Panc1 (cell line): Measurements from ENCODE around the gene CHAC1. TPM values are rescaled to one million over a fixed set of nuclear protein-coding genes. Genes with fewer than 3 reads are reported as not detected.

Source experiments
- ATAC-seq: fragments of 200-7000 bp; cut with Tn5 transposase; 2 replicates; pipeline ENCODE4 v1.9.1; 2020; ENCODE audit warnings: mild to moderate bottlenecking, moderate library complexity
- BruUV-seq: library from RNA; stranded (reverse); fragments of 400-500 nt; replicated peaks from 2 replicates; lab custom pipeline; 2021; lab: Mats Ljungman, UMichigan
- CTCF ChIA-PET: fragments of 300-600 bp; sonication (Branson Sonifier 250); formaldehyde crosslinking; loops from one replicate; lab custom pipeline; 2022; ENCODE audit warnings: antibody characterized with exemption; lab: Charles Lee
- POLR2A ChIA-PET: fragments of 300-600 bp; sonication (Branson Sonifier 250); formaldehyde crosslinking; loops from one replicate; lab custom pipeline; 2022; ENCODE audit warnings: antibody characterized with exemption; lab: Charles Lee
- DNase-seq: peaks from one replicate; pipeline ENCODE4 v3.0.0-alpha.2; 2010; ENCODE audit warnings: low read depth, low spot score
- H3K27ac ChIP-seq: 2 replicates; pipeline ENCODE4 v1.5.1; 2011; ENCODE audit warnings: mild to moderate bottlenecking, low read length, inconsistent platforms
- H3K27me3 ChIP-seq: fragments of 200-500 bp; sonication (Bioruptor generic); 2 replicates; pipeline ENCODE4 v1.6.0; 2014; ENCODE audit warnings: low read length, inconsistent platforms; ENCODE audit not compliant: control insufficient read depth, insufficient read depth
- H3K36me3 ChIP-seq: fragments of 200-500 bp; sonication (Bioruptor generic); 2 replicates; pipeline ENCODE4 v1.5.1; 2014; ENCODE audit warnings: inconsistent platforms, mild to moderate bottlenecking, low read length, moderate library complexity; ENCODE audit not compliant: control insufficient read depth, insufficient read depth
- H3K4me1 ChIP-seq: 2 replicates; pipeline ENCODE4 v1.5.1; 2011; ENCODE audit warnings: inconsistent platforms, mild to moderate bottlenecking, low read length, moderate library complexity; ENCODE audit not compliant: control insufficient read depth, insufficient read depth
- H3K4me3 ChIP-seq, 2 experiments: 2 replicates each; pipeline ENCODE4 v1.5.1; 2011 to 2012; ENCODE audit warnings: low read depth in 2 of 2, low read length in 2 of 2, mild to moderate bottlenecking in 2 of 2, inconsistent platforms in 1 of 2, moderate library complexity in 1 of 2
- H3K9me3 ChIP-seq: fragments of 200-500 bp; sonication (Bioruptor generic); 2 replicates; pipeline ENCODE4 v1.5.1; 2014; ENCODE audit warnings: low read depth, mild to moderate bottlenecking, inconsistent platforms, low read length, moderate library complexity; ENCODE audit not compliant: control insufficient read depth, insufficient read depth
- POLR2AphosphoS5 ChIP-seq: IDR thresholded peaks from 2 replicates; pipeline ENCODE4 v1.6.1; 2012; ENCODE audit warnings: mild to moderate bottlenecking, low read depth, low read length, moderate library complexity
- REST ChIP-seq, 2 experiments: IDR thresholded peaks; 2 replicates each; pipeline ENCODE4 v1.6.1; 2011 to 2012; ENCODE audit warnings: low read depth in 2 of 2, control low read depth in 1 of 2, low read length in 1 of 2, mild to moderate bottlenecking in 1 of 2, moderate library complexity in 1 of 2; ENCODE audit not compliant: insufficient read depth in 1 of 2
- SIN3A ChIP-seq: IDR thresholded peaks from 2 replicates; pipeline ENCODE4 v1.6.1; 2012; ENCODE audit warnings: low read depth, mild to moderate bottlenecking, low read length, moderate library complexity, borderline replicate concordance; ENCODE audit not compliant: insufficient read depth
- TCF7L2 ChIP-seq: IDR thresholded peaks from 2 replicates; pipeline ENCODE4 v1.6.1; 2011; ENCODE audit warnings: mild to moderate bottlenecking, low read depth, low read length, inconsistent platforms
- in situ Hi-C: cut with HindIII; loops from 2 replicates; pipeline ENCODE4 v1.10.0; 2016; ENCODE audit warnings: low sequenced_read_pairs, low pct_unique_long_range_greater_than_20kb
- intact Hi-C: fragments of 100-400 bp; cut with micrococcal nuclease; formaldehyde crosslinking; loops from one replicate; pipeline ENCODE4 v1.10.0; 2022; ENCODE audit not compliant: unreplicated experiment
- total RNA-seq: library from RNA; stranded (reverse); gene quantifications from one replicate; pipeline ENCODE4 v1.2.1, GENCODE V29; 2021; ENCODE audit not compliant: unreplicated experiment
- TF ChIP-seq, protein P1 (sequence below): fragments of 450-650 bp; IDR thresholded peaks from 2 replicates; pipeline ENCODE4 v1.5.1; 2017; ENCODE audit warnings: mild to moderate bottlenecking

CHAC1 gene
- total RNA-seq, 1 experiment from 2014 or later = 15.5 TPM

GRCh38 chr15:40990080-40990479 lies 36.8 kb downstream of the CHAC1 start:
- POLR2A ChIA-PET = no interaction called here

GRCh38 chr15:40990789-40991188 lies 37.5 kb downstream of the CHAC1 start:
- peaks cover 14% of the 10 kb centered on the region; the same call in 1 of the 2 replicates for H3K36me3 ChIP-seq
- ChIA-PET CTCF (no interaction called here), POLR2A (no interaction called here)
- H3K27me3 ChIP-seq = no peaks in the 10 kb centered on the region
- no peak for TF ChIP-seq TCF7L2
- no peak for TF ChIP-seq POLR2AphosphoS5
- no peak for TF ChIP-seq REST (IDR thresholded peaks at IDR 0.05; ENCODE audit: insufficient read depth in 1 of 2, low read depth in 2 of 2, low read length in 1 of 2)
- TF ChIP-seq SIN3A = no peak
- TF ChIP-seq, protein P1, sequence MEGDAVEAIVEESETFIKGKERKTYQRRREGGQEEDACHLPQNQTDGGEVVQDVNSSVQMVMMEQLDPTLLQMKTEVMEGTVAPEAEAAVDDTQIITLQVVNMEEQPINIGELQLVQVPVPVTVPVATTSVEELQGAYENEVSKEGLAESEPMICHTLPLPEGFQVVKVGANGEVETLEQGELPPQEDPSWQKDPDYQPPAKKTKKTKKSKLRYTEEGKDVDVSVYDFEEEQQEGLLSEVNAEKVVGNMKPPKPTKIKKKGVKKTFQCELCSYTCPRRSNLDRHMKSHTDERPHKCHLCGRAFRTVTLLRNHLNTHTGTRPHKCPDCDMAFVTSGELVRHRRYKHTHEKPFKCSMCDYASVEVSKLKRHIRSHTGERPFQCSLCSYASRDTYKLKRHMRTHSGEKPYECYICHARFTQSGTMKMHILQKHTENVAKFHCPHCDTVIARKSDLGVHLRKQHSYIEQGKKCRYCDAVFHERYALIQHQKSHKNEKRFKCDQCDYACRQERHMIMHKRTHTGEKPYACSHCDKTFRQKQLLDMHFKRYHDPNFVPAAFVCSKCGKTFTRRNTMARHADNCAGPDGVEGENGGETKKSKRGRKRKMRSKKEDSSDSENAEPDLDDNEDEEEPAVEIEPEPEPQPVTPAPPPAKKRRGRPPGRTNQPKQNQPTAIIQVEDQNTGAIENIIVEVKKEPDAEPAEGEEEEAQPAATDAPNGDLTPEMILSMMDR = no peak
- intact Hi-C loops (no loop called here), in situ Hi-C loops (no loop called here)
- no peaks in the 10 kb centered on the region for H3K9me3 ChIP-seq
- BruUV-seq = no TSS peak
- H3K4me3 ChIP-seq = no peak overlapping the region
- H3K27ac ChIP-seq = no peak overlapping the region
- DNase-seq (no peak), ATAC-seq (no peak)
- no peaks in the 10 kb centered on the region for H3K4me1 ChIP-seq

More at GRCh38 chr15:40990080-40990479, 36.8 kb downstream of the CHAC1 start:
- CTCF ChIA-PET = no interaction called here
- TF ChIP-seq SIN3A (no peak), TCF7L2 (no peak), POLR2AphosphoS5 (no peak), REST (IDR thresholded peaks at IDR 0.05; ENCODE audit: insufficient read depth in 1 of 2, low read depth in 2 of 2, low read length in 1 of 2) (no peak)
- TF ChIP-seq, protein P1 = no peak
- in situ Hi-C loops = no loop called here
- ATAC-seq = no peak
- no TSS peak for BruUV-seq
- Histone ChIP-seq H3K9me3 (no peaks in the 10 kb centered on the region), H3K36me3 (peaks cover 9% of the 10 kb centered on the region; the same call in 1 of the 2 replicates), H3K4me1 (no peaks in the 10 kb centered on the region), H3K27ac (no peak overlapping the region), H3K27me3 (no peaks in the 10 kb centered on the region), H3K4me3 (no peak overlapping the region)
- intact Hi-C loops = no loop called here
- no peak for DNase-seq
